Suprapubic skin (tissue), 4 donors: ENCODE results near the gene SSTR3.

Source experiments
- CTCF ChIP-seq, 2 donors: fragments of 200-600 bp in 1 of 2; fragments of 450-650 bp in 1 of 2; sonication (generic) in 1 of 2; IDR thresholded peaks; one replicate each; pipeline ENCODE4 v1.5.1; 2016 to 2019; ENCODE audit warnings: antibody characterized with exemption in 2 of 2, mild to moderate bottlenecking in 1 of 2, moderate library complexity in 1 of 2
- EP300 ChIP-seq: sonication (generic); formaldehyde crosslinking; IDR thresholded peaks from one replicate; pipeline ENCODE4 v1.6.1; 2017; ENCODE audit warnings: antibody characterized with exemption
- POLR2A ChIP-seq, 2 donors: fragments of 450-650 bp; IDR thresholded peaks; one replicate each; pipeline ENCODE4 v1.6.1; 2017; ENCODE audit warnings: antibody characterized with exemption in 2 of 2, mild to moderate bottlenecking in 2 of 2, moderate library complexity in 2 of 2
- POLR2AphosphoS5 ChIP-seq, 3 donors: sonication (generic); formaldehyde crosslinking; IDR thresholded peaks; one replicate each; pipeline ENCODE4 v1.6.1; 2017; ENCODE audit warnings: antibody characterized with exemption in 3 of 3

- TF ChIP-seq CTCF (IDR thresholded peaks at IDR 0.05), result no peak
- no peak for TF ChIP-seq POLR2A (IDR thresholded peaks at IDR 0.05)
- TF ChIP-seq EP300, result no peak
- no peak for TF ChIP-seq POLR2AphosphoS5 (IDR thresholded peaks at IDR 0.05)
These were observed 10.2 kb upstream of the SSTR3 start for GRCh38 chr22:37222440-37222971.
